Caco-2 (cell line): Measurements from ENCODE around the gene ZCCHC7. TPM values are rescaled to one million over a fixed set of nuclear protein-coding genes. Genes with fewer than 3 reads are reported as not detected.

Source experiments
- BruUV-seq: library from RNA; stranded (reverse); fragments of 400-500 nt; replicated peaks from 2 replicates; lab custom pipeline; 2021; lab: Mats Ljungman, UMichigan
- CTCF ChIA-PET: fragments of 300-600 bp; sonication (Branson Sonifier 250); formaldehyde crosslinking; loops from one replicate; lab custom pipeline; 2022; ENCODE audit warnings: antibody characterized with exemption; lab: Charles Lee
- POLR2A ChIA-PET: fragments of 300-600 bp; sonication (Branson Sonifier 250); formaldehyde crosslinking; loops from one replicate; lab custom pipeline; 2022; ENCODE audit warnings: antibody characterized with exemption; lab: Charles Lee
- DNase-seq, 2 experiments: peaks; one replicate each; pipeline versions ENCODE4 v3.0.0 to v3.0.0-alpha.2; 2020 to 2022
- H3K27me3 ChIP-seq: replicated peaks from 2 replicates; pipeline ENCODE4 v1.6.0; 2011; ENCODE audit warnings: low read length; ENCODE audit not compliant: control insufficient read depth, insufficient read depth
- H3K36me3 ChIP-seq: 2 replicates; pipeline ENCODE4 v1.5.1; 2011; ENCODE audit warnings: low read length; ENCODE audit not compliant: control insufficient read depth, insufficient read depth
- H3K4me1 ChIP-seq: fragments of 250-450 bp; sonication (Bioruptor Pico); 2 replicates; pipeline ENCODE4 v1.5.1; 2020; ENCODE audit warnings: mild to moderate bottlenecking
- H3K4me3 ChIP-seq: 2 replicates; pipeline ENCODE4 v1.5.1; 2011; ENCODE audit warnings: low read depth, mild to moderate bottlenecking, control low read depth, low read length
- H3K9me3 ChIP-seq: fragments of 250-450 bp; sonication (Bioruptor Pico); 2 replicates; pipeline ENCODE4 v1.5.1; 2020; ENCODE audit warnings: mild to moderate bottlenecking, moderate library complexity
- H3K27ac Mint-ChIP-seq: one replicate; pipeline ENCODE4 v1.8.0; 2022; ENCODE audit warnings: mixed read lengths; ENCODE audit not compliant: unreplicated experiment
- H3K27me3 Mint-ChIP-seq: one replicate; pipeline ENCODE4 v1.8.0; 2022; ENCODE audit warnings: mixed read lengths; ENCODE audit not compliant: insufficient read depth, unreplicated experiment
- H3K36me3 Mint-ChIP-seq: one replicate; pipeline ENCODE4 v1.8.0; 2022; ENCODE audit warnings: mild to moderate bottlenecking, mixed read lengths; ENCODE audit not compliant: insufficient read depth, unreplicated experiment
- H3K4me1 Mint-ChIP-seq: one replicate; pipeline ENCODE4 v1.8.0; 2022; ENCODE audit warnings: low read depth, mixed read lengths; ENCODE audit not compliant: unreplicated experiment
- H3K4me3 Mint-ChIP-seq: one replicate; pipeline ENCODE4 v1.8.0; 2022; ENCODE audit warnings: mild to moderate bottlenecking, moderate library complexity, mixed read lengths; ENCODE audit not compliant: unreplicated experiment
- H3K9me3 Mint-ChIP-seq: one replicate; pipeline ENCODE4 v1.8.0; 2022; ENCODE audit warnings: mixed read lengths; ENCODE audit not compliant: unreplicated experiment
- CTCF ChIP-seq, 2 experiments: fragments of 200-600 bp in 1 of 2; IDR thresholded peaks; 1 replicate in 1 of 2; 2 replicates in 1 of 2; pipeline versions ENCODE4 v1.5.1 to v1.8.0; 2011 to 2022; ENCODE audit warnings: antibody characterized with exemption in 1 of 2, control low read depth in 1 of 2, inconsistent platforms in 1 of 2, low read depth in 1 of 2, low read length in 1 of 2, mild to moderate bottlenecking in 1 of 2, moderate library complexity in 1 of 2; ENCODE audit not compliant: insufficient read depth in 1 of 2, severe bottlenecking in 1 of 2, unreplicated experiment in 1 of 2
- intact Hi-C: fragments of 100-400 bp; cut with micrococcal nuclease; formaldehyde crosslinking; loops from one replicate; pipeline ENCODE4 v1.10.0; 2022; ENCODE audit not compliant: unreplicated experiment
- total RNA-seq: library from RNA; stranded (reverse); gene quantifications from 2 replicates; pipeline ENCODE4 v1.2.3, GENCODE V29; 2022

The ZCCHC7 gene
- total RNA-seq, 1 experiment from 2014 or later: 22.0 TPM

- Mint-ChIP-seq H3K27ac (no peak overlapping the region), H3K4me1 (no peaks in the 10 kb centered on the region), H3K4me3 (no peak overlapping the region), H3K36me3 (peaks cover 21% of the 10 kb centered on the region), H3K9me3 (no peaks in the 10 kb centered on the region), H3K27me3 (no peaks in the 10 kb centered on the region)
- no peaks in the 10 kb centered on the region for H3K9me3 ChIP-seq
- no peak for DNase-seq
- CTCF ChIA-PET: no interaction called here
- no peak overlapping the region for H3K4me3 ChIP-seq
- H3K27me3 ChIP-seq: no peaks in the 10 kb centered on the region
- POLR2A ChIA-PET: no interaction called here
- no peak for TF ChIP-seq CTCF (IDR thresholded peaks at IDR 0.05; ENCODE audit: insufficient read depth in 1 of 2, low read depth in 1 of 2, low read length in 1 of 2, severe bottlenecking in 1 of 2, unreplicated experiment in 1 of 2)
- BruUV-seq: no TSS peak
- intact Hi-C loops: no loop called here
- no peaks in the 10 kb centered on the region for H3K4me1 ChIP-seq
- H3K36me3 ChIP-seq: no peaks in the 10 kb centered on the region
Observed at GRCh38 chr9:37155601-37156000, 35.2 kb downstream of the ZCCHC7 start.

DNA sequence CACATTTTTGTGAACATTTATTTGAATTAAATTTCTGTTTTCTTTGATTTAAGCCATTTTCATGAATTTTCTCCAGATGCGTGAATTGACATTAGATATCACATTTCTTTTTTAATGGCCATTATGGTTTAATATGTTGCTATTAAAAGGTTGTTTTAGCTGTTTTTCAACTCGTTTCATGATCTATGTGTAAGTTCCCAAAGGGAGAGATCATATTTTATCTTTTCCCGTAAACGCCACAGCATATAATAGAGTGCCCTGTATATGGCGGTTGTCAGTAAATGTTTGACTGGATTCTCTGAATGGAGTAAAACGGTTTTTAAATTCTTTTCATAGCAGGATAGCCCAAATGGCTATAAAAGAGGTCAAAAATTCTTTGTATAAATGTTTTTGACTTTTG lies 35.8 kb downstream of the ZCCHC7 start:
- Histone ChIP-seq H3K9me3 (no peaks in the 10 kb centered on the region), H3K4me3 (no peak overlapping the region), H3K36me3 (no peaks in the 10 kb centered on the region), H3K4me1 (no peaks in the 10 kb centered on the region), H3K27me3 (no peaks in the 10 kb centered on the region)
- DNase-seq: no peak
- Mint-ChIP-seq H3K27me3 (no peaks in the 10 kb centered on the region), H3K4me3 (no peak overlapping the region), H3K27ac (no peak overlapping the region), H3K36me3 (peaks cover 21% of the 10 kb centered on the region), H3K4me1 (no peaks in the 10 kb centered on the region), H3K9me3 (no peaks in the 10 kb centered on the region)
- ChIA-PET POLR2A (no interaction called here), CTCF (no interaction called here)
- TF ChIP-seq CTCF (IDR thresholded peaks at IDR 0.05; ENCODE audit: insufficient read depth in 1 of 2, low read depth in 1 of 2, low read length in 1 of 2, severe bottlenecking in 1 of 2, unreplicated experiment in 1 of 2): no peak
- no TSS peak for BruUV-seq
- intact Hi-C loops: no loop called here

DNA sequence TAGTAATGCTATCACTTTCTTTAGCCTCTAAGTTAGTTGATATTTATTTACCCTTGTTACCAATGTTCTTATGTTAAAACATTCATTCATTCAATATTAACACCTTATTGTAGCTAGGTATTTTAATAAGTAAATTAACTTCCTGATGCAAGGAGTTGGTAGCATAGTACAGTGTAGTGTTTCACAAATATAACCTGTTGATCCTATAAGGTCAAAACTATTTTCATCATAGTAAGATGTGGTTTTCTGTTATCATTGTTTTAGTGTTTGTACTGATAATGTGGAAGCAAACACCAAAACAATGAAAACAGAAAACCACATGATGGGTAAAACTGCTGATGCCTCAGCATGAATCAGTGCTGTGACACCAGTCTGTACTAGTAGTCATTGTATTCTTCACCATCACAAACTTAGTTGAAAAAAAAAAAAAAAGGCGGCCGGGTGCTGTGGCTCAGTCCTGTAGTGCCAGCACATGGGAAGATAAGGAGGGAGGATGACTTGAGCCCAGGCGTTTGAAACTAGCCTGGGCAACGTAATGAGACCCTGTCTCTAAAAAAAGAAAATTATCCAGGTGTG lies 36.5 kb downstream of the ZCCHC7 start:
- Histone ChIP-seq H3K4me1 (no peaks in the 10 kb centered on the region), H3K27me3 (no peaks in the 10 kb centered on the region), H3K36me3 (no peaks in the 10 kb centered on the region), H3K9me3 (no peaks in the 10 kb centered on the region), H3K4me3 (no peak overlapping the region)
- Mint-ChIP-seq H3K4me3 (no peak overlapping the region), H3K9me3 (no peaks in the 10 kb centered on the region), H3K27me3 (no peaks in the 10 kb centered on the region), H3K4me1 (no peaks in the 10 kb centered on the region), H3K27ac (no peak overlapping the region), H3K36me3 (peaks cover 26% of the 10 kb centered on the region)
- no peak for TF ChIP-seq CTCF (IDR thresholded peaks at IDR 0.05; ENCODE audit: insufficient read depth in 1 of 2, low read depth in 1 of 2, low read length in 1 of 2, severe bottlenecking in 1 of 2, unreplicated experiment in 1 of 2)
- ChIA-PET POLR2A (no interaction called here), CTCF (no interaction called here)
- no TSS peak for BruUV-seq
- intact Hi-C loops: no loop called here
- no peak for DNase-seq
